PC-9 (cell line): ENCODE data around the gene UBTF. TPM values are rescaled to one million over a fixed set of nuclear protein-coding genes. Genes with fewer than 3 reads are reported as not detected.
A peak's percentile ranks its signal among the peaks of the same experiment; 100 is the strongest.

Source experiments
- BruUV-seq: library from RNA; stranded (reverse); fragments of 400-500 nt; replicated peaks from 2 replicates; lab custom pipeline; 2021; lab: Mats Ljungman, UMichigan
- CTCF ChIA-PET: fragments of 300-600 bp; sonication (Branson Sonifier 250); formaldehyde crosslinking; loops from one replicate; lab custom pipeline; 2022; ENCODE audit warnings: antibody characterized with exemption; lab: Charles Lee
- POLR2A ChIA-PET: fragments of 300-600 bp; sonication (Branson Sonifier 250); formaldehyde crosslinking; loops from one replicate; lab custom pipeline; 2022; ENCODE audit warnings: antibody characterized with exemption; ENCODE audit not compliant: unreplicated experiment; lab: Charles Lee
- DNase-seq, 2 experiments: peaks; one replicate each; pipeline versions ENCODE4 v3.0.0 to v3.0.0-alpha.2; 2015 to 2022; ENCODE audit warnings: mixed read lengths in 1 of 2
- H2AFZ ChIP-seq: fragments of 200-600 bp; sonication (generic); 2 replicates; pipeline ENCODE4 v1.8.1; 2017; ENCODE audit warnings: antibody characterized with exemption
- H3F3A ChIP-seq: fragments of 200-600 bp; sonication (generic); 2 replicates; pipeline ENCODE4 v1.8.1; 2017; ENCODE audit warnings: antibody characterized with exemption, mild to moderate bottlenecking, low read depth; ENCODE audit not compliant: insufficient read depth
- H3K27ac ChIP-seq: fragments of 200-600 bp; sonication (generic); 2 replicates; pipeline ENCODE4 v1.6.1; 2016; ENCODE audit warnings: mixed run types
- H3K27me3 ChIP-seq: fragments of 200-600 bp; sonication (generic); 2 replicates; pipeline ENCODE4 v1.6.1; 2016; ENCODE audit warnings: low read depth, mixed run types; ENCODE audit not compliant: insufficient read depth
- H3K36me3 ChIP-seq: fragments of 200-600 bp; sonication (generic); 2 replicates; pipeline ENCODE4 v1.6.1; 2016; ENCODE audit warnings: low read depth, mixed run types
- H3K4me1 ChIP-seq: fragments of 200-600 bp; sonication (generic); replicated peaks from 2 replicates; pipeline ENCODE4 v1.6.1; 2016; ENCODE audit warnings: mixed run types; ENCODE audit not compliant: insufficient read depth
- H3K4me2 ChIP-seq: fragments of 200-600 bp; sonication (generic); 2 replicates; pipeline ENCODE4 v1.6.1; 2017; ENCODE audit warnings: mixed run types
- H3K4me3 ChIP-seq: fragments of 200-600 bp; sonication (generic); 2 replicates; pipeline ENCODE4 v1.6.1; 2016; ENCODE audit warnings: mixed run types
- H3K79me2 ChIP-seq: fragments of 200-600 bp; sonication (generic); 2 replicates; pipeline ENCODE4 v1.6.1; 2017; ENCODE audit warnings: low read depth, mixed run types
- H3K9me2 ChIP-seq: fragments of 200-600 bp; sonication (generic); 2 replicates; pipeline ENCODE4 v1.8.1; 2017; ENCODE audit warnings: mild to moderate bottlenecking; ENCODE audit not compliant: insufficient read depth
- H3K9me3 ChIP-seq: fragments of 200-600 bp; sonication (generic); 2 replicates; pipeline ENCODE4 v1.8.1; 2016; ENCODE audit warnings: low read depth; ENCODE audit not compliant: insufficient read depth
- H4K20me1 ChIP-seq: fragments of 200-600 bp; sonication (generic); 2 replicates; pipeline ENCODE4 v1.8.1; 2017; ENCODE audit not compliant: insufficient read depth
- CTCF ChIP-seq: fragments of 200-600 bp; sonication (generic); conservative IDR thresholded peaks from 2 replicates; pipeline ENCODE4 v1.6.1; 2017; ENCODE audit warnings: mixed run types, antibody characterized with exemption, mild to moderate bottlenecking, moderate library complexity
- EZH2 ChIP-seq: fragments of 200-600 bp; sonication (generic); IDR thresholded peaks from 2 replicates; pipeline ENCODE4 v1.8.0; 2017; ENCODE audit warnings: antibody characterized with exemption, low read depth
- intact Hi-C: fragments of 100-400 bp; cut with micrococcal nuclease; formaldehyde crosslinking; loops from one replicate; pipeline ENCODE4 v1.10.0; 2022; ENCODE audit not compliant: unreplicated experiment
- total RNA-seq: library from RNA; stranded (reverse); gene quantifications from 2 replicates; pipeline ENCODE4 v1.2.3, GENCODE V29; 2021

The UBTF gene
- total RNA-seq, 1 experiment from 2014 or later, result 61.7 TPM

DNA sequence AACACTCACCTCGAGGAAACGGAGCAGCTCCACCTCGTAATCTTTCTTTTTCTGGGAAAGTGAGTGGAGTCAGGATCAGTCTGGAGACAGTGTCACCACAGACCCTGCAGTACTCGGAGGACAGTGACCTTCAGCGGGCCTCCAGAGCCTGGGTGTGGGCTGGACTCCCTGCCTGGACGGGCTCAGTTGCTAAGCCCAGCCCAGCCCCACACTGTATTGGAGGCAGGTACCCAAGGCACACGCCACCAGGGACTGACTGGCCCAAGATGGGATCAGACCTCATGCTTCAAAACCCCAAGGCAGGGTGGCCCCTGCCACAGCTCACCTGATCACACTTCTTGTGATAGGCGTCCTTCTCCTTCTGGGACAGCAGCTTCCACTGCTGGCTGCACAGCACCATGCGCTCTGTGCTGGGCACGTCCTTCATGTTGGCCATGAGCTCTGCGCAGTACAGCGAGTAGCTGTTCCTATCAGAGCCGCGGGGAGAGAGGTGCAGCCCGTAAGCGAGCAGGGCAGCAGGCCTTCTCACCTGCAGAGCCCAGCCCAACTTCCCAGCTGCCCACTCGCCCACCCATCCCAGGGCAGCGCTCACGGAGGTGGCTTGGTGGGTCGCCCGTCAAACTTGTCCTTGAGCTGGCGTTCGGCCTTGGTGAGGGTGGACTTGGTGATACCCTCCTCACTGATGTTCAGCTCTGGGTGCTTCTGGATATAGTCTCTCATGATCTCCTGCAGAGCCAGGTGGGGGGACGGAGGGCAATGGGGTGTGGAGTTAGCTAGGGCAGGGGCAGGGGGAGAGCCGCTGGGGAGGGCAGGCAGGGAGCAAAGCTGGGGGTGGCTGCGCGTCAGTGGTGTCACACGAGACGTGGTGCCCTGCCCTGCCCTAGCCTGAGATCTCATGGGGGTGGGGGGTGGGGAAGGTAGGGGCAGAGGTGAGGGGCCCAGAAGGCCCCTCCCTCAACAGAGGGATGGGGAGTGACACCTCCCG, 7.9 kb downstream of the UBTF start:
- no peaks in the 10 kb centered on the region for H3K27me3 ChIP-seq
- H3K36me3 ChIP-seq, result peaks cover 37% of the 10 kb centered on the region
- no TSS peak for BruUV-seq
- no peaks in the 10 kb centered on the region for H3K9me2 ChIP-seq
- POLR2A ChIA-PET, result interaction anchor here (0.7 kb wide), 1 partner anchor 412 kb away, joined by 3 read pairs; no protein-coding TSS in a partner anchor
- no peak for TF ChIP-seq CTCF
- no peak for TF ChIP-seq EZH2
- no peak overlapping the region for H3K4me3 ChIP-seq
- no peaks in the 10 kb centered on the region for H3K9me3 ChIP-seq
- CTCF ChIA-PET, result no interaction called here
- DNase-seq, result no peak
- H3F3A ChIP-seq, result peaks cover 36% of the 10 kb centered on the region
- no peak overlapping the region for H2AFZ ChIP-seq
- H3K27ac ChIP-seq, result no peak overlapping the region
- H3K4me2 ChIP-seq, result no peak overlapping the region
- peaks cover 21% of the 10 kb centered on the region for H3K4me1 ChIP-seq
- H4K20me1 ChIP-seq, result no peaks in the 10 kb centered on the region
- intact Hi-C loops, result no loop called here
- peaks cover 7% of the 10 kb centered on the region for H3K79me2 ChIP-seq

GRCh38 chr17:44210342-44211192, 8.9 kb downstream of the UBTF start:
- no TSS peak for BruUV-seq
- no peaks in the 10 kb centered on the region for H3K27me3 ChIP-seq
- no peaks in the 10 kb centered on the region for H3K9me2 ChIP-seq
- intact Hi-C loops, result no loop called here
- no peaks in the 10 kb centered on the region for H3K79me2 ChIP-seq
- H3K4me3 ChIP-seq, result no peak overlapping the region
- ChIA-PET CTCF (no interaction called here), POLR2A (interaction anchor here (0.6 to 0.7 kb wide), 2 partner anchors 25 to 413 kb away, joined by 3 to 7 read pairs; no protein-coding TSS in a partner anchor)
- TF ChIP-seq CTCF, result no peak; the same call in 1 of the 2 replicates
- no peak for TF ChIP-seq EZH2
- peaks cover 27% of the 10 kb centered on the region for H3K36me3 ChIP-seq
- no peaks in the 10 kb centered on the region for H3K9me3 ChIP-seq
- no peak for DNase-seq
- H4K20me1 ChIP-seq, result no peaks in the 10 kb centered on the region
- no peak overlapping the region for H3K27ac ChIP-seq
- H3K4me1 ChIP-seq, result peaks cover 21% of the 10 kb centered on the region
- peaks cover 33% of the 10 kb centered on the region for H3F3A ChIP-seq
- H2AFZ ChIP-seq, result no peak overlapping the region
- no peak overlapping the region for H3K4me2 ChIP-seq

DNA sequence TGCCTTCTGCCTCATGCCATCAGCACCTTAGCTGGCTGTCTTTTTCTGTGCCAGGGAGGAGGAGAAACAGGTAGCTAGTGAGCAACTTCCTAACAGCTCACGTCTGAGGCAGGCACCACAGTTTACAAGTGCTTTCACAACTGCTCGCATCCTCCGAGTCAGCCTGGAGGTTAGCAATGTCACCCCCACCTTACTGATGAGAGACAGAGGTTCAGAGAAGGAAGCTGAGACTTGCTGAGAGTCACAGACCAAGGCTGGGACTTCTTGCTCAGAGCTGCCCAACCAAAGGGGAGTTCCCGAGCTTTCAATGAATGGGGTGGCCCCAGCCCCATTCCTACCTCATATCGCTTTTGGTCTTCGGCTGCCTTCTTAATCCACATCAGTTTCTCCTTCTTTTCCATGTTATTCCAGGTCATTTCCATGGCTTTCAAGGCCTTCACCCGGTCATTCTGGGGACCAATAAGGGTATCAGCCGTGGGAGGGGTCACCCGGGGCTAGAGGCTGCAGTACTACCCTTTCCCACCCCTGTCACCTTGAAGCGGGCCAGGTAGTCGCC, 9.6 kb downstream of the UBTF start:
- Histone ChIP-seq H3K27me3 (no peaks in the 10 kb centered on the region), H4K20me1 (no peaks in the 10 kb centered on the region), H3K79me2 (no peaks in the 10 kb centered on the region), H3K4me2 (no peak overlapping the region), H3F3A (peaks cover 39% of the 10 kb centered on the region), H3K36me3 (peaks cover 22% of the 10 kb centered on the region), H3K9me2 (no peaks in the 10 kb centered on the region), H3K27ac (peak overlapping the region; percentile 32; the same call in 1 of the 2 replicates), H2AFZ (no peak overlapping the region), H3K9me3 (no peaks in the 10 kb centered on the region), H3K4me3 (no peak overlapping the region), H3K4me1 (peaks cover 21% of the 10 kb centered on the region)
- no peak for DNase-seq
- ChIA-PET CTCF (no interaction called here), POLR2A (interaction anchor here (0.6 kb wide), 1 partner anchor 25 kb away, joined by 7 read pairs; no protein-coding TSS in a partner anchor)
- BruUV-seq, result no TSS peak
- TF ChIP-seq EZH2, result no peak
- TF ChIP-seq CTCF, result no peak
- intact Hi-C loops, result no loop called here
